BJ (cell line): ENCODE data around the gene SMARCC2. TPM values are rescaled to one million over a fixed set of nuclear protein-coding genes. Genes with fewer than 3 reads are reported as not detected.
A peak's percentile ranks its signal among the peaks of the same experiment; 100 is the strongest.

Experiments
- CTCF ChIA-PET: fragments of 350-600 bp; formaldehyde crosslinking; extraction: SDS; loops from one replicate; lab custom pipeline; 2021; ENCODE audit warnings: antibody characterized with exemption, inconsistent platforms; lab: Yijun Ruan, JAX
- POLR2A ChIA-PET: fragments of 300-600 bp; sonication (Branson Sonifier 250); formaldehyde crosslinking; extraction: SDS; loops from one replicate; lab custom pipeline; 2021; ENCODE audit warnings: antibody characterized with exemption; lab: Charles Lee
- DNase-seq: peaks from one replicate; pipeline ENCODE4 v3.0.0-alpha.2; 2011; ENCODE audit warnings: low read depth
- H3K27me3 ChIP-seq: 2 replicates; pipeline ENCODE4 v1.6.0; 2011; ENCODE audit warnings: low read length; ENCODE audit not compliant: control insufficient read depth, insufficient read depth
- H3K36me3 ChIP-seq: 2 replicates; pipeline ENCODE4 v1.5.1; 2011; ENCODE audit warnings: low read length; ENCODE audit not compliant: control insufficient read depth, insufficient read depth
- H3K4me3 ChIP-seq: 2 replicates; pipeline ENCODE4 v1.5.1; 2011; ENCODE audit warnings: low read depth, mild to moderate bottlenecking, control low read depth, low read length
- polyA plus RNA-seq: library from polyadenylated mRNA; depleted of rRNA; stranded (reverse); fragments of >200 nt; gene quantifications from 2 replicates; pipeline ENCODE4 v1.2.3, GENCODE V29; 2011
- TF ChIP-seq, protein P1 (sequence below): IDR thresholded peaks from 2 replicates; pipeline ENCODE4 v1.5.1; 2011; ENCODE audit warnings: low read depth, mild to moderate bottlenecking, control low read depth, inconsistent platforms, low read length, moderate library complexity; ENCODE audit not compliant: insufficient read depth

SMARCC2 gene
- polyA plus RNA-seq, 1 experiment = 60.7 TPM

DNA sequence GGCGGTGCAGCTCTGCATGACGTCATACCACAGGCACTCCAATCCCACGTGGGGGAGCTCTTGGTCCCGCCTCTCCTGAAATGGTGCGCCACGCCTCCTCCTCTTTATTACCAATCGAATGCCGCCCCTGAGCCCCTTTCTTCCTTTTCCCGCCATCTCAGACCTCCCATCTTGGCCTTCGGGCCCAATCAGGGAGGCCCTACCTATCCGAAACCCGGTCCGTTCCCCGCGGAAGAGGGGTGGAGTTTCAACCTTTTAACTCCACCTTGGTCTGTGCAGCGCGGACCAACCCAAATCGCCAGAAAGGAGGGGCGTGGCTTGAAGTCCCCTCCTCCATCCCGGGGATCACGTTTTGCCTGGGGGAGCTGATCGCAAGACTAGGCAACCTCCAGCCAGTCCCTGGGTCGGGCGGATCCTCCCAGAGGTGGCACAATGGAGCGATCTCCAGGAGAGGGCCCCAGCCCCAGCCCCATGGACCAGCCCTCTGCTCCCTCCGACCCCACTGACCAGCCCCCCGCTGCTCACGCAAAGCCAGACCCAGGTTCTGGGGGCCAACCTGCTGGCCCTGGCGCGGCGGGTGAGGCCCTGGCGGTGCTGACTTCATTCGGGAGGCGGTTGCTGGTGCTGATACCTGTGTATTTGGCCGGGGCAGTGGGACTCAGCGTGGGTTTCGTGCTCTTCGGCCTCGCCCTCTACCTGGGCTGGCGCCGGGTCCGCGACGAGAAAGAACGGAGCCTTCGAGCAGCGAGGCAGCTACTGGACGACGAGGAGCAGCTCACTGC, 61.2 kb downstream of the SMARCC2 start, which contains the start of gene ESYT1:
ESYT1 (plus strand) TSS at position 380 of the 782 bp plus-strand sequence; CDS start at position 433, 53 bp downstream.
- peak; percentile 99 for DNase-seq
- POLR2A ChIA-PET = interaction anchor here (0.5 to 1.0 kb wide), 6 partner anchors 9 to 220 kb away, joined by 3 to 11 read pairs (median 4); partner anchors contain the start of genes MYL6, PA2G4 and ZC3H10
- H3K36me3 ChIP-seq = peaks cover 18% of the 10 kb centered on the region
- CTCF ChIA-PET = interaction anchor here (0.6 to 5.4 kb wide), 13 partner anchors 9 to 130 kb away, joined by 3 to 70 read pairs (median 4); partner anchors contain the start of genes ANKRD52, MYL6, SMARCC2 and ZC3H10
- no peaks in the 10 kb centered on the region for H3K27me3 ChIP-seq
- H3K4me3 ChIP-seq = peak within 1 kb of the TSS; percentile 90
- TF ChIP-seq, protein P1, sequence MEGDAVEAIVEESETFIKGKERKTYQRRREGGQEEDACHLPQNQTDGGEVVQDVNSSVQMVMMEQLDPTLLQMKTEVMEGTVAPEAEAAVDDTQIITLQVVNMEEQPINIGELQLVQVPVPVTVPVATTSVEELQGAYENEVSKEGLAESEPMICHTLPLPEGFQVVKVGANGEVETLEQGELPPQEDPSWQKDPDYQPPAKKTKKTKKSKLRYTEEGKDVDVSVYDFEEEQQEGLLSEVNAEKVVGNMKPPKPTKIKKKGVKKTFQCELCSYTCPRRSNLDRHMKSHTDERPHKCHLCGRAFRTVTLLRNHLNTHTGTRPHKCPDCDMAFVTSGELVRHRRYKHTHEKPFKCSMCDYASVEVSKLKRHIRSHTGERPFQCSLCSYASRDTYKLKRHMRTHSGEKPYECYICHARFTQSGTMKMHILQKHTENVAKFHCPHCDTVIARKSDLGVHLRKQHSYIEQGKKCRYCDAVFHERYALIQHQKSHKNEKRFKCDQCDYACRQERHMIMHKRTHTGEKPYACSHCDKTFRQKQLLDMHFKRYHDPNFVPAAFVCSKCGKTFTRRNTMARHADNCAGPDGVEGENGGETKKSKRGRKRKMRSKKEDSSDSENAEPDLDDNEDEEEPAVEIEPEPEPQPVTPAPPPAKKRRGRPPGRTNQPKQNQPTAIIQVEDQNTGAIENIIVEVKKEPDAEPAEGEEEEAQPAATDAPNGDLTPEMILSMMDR = 0 out of 2 replicates have a peak, but pooled peaks have one; percentile 20

DNA sequence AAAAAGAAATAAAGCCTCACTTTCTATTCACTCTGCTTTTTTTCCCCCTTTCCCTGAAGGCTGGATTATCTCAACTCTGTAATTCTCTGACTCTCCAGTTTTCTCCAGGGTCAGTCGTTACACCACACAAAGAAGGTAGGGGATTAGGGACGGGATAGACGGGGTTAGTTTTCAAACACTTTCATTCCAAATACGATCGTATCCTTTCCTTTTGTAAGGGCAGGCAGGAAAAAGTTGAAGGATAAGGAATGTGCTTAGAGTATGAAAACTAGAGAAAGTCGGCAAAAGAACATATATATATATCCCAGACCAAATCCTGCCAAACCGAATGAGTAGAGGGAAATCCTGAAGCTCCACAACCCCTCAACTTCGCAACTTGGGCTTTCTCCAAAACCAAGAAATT, 61.8 kb downstream of the SMARCC2 start:
- DNase-seq = no peak
- H3K36me3 ChIP-seq = peaks cover 17% of the 10 kb centered on the region
- POLR2A ChIA-PET = interaction anchor here (0.5 to 1.0 kb wide), 5 partner anchors 9 to 220 kb away, joined by 3 to 11 read pairs (median 4); partner anchors contain the start of genes MYL6 and ZC3H10
- TF ChIP-seq, protein P1 = no peak
- H3K27me3 ChIP-seq = no peaks in the 10 kb centered on the region
- CTCF ChIA-PET = interaction anchor here (0.6 to 5.4 kb wide), 12 partner anchors 9 to 98 kb away, joined by 3 to 70 read pairs (median 4); partner anchors contain the start of genes MYL6, SMARCC2 and ZC3H10
- peak overlapping the region; percentile 31 for H3K4me3 ChIP-seq

DNA sequence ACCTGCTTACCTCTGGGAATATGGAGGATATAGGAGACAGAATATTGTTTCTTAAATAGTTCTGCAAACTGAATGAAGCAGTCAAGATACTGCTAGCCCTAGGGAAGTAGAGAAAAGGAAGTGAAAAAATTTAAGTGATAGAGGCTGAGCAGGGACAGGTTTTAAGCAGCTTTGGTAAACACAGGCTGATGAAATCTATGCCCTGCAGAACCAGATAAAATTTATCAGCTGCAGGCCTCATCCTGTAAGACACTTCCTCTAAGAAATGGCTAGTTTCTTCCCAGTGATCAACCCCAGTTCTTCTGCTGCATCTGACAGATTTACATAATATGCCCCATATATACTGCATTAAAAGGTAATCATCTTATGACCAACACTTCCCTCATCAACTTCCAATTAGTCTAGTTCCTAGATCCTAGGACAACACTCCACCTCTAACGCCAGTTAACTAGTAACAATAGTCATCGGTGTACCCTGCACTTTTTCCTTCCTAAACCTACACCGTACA, 62.5 kb downstream of the SMARCC2 start:
- CTCF ChIA-PET = interaction anchor here (0.7 to 5.4 kb wide), 19 partner anchors 9 to 388 kb away, joined by 3 to 70 read pairs (median 4); partner anchors contain the start of genes ANKRD52, MYL6, RNF41 and RPL41
- DNase-seq = no peak
- H3K4me3 ChIP-seq = no peak overlapping the region
- no peaks in the 10 kb centered on the region for H3K27me3 ChIP-seq
- TF ChIP-seq, protein P1 = no peak
- peaks cover 11% of the 10 kb centered on the region for H3K36me3 ChIP-seq
- POLR2A ChIA-PET = no interaction called here

DNA sequence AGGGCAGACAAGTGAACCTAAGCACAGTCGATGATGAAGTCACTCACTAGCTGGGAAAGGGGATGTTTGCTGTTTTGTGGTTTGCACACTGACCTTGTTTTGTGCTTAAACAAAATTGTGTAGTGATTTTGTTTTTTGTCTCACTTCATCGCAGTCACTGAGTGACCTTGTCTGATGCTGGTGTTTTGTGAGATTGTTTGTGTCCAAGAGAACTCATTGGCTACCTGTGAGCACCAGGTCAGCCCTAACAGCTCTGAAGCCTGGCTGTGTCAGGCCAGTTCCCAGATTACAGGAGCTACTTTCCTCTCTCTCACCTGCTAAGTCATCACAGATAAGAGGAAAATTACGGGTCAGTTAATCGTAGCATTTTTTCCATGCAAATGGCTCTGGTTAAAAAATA, 65.2 kb downstream of the SMARCC2 start:
- ChIA-PET CTCF (interaction anchor here (0.9 to 2.0 kb wide), 8 partner anchors 28 to 132 kb away, joined by 3 to 24 read pairs (median 4); partner anchors contain the start of genes MYL6B, RNF41 and SMARCC2), POLR2A (interaction anchor here (0.5 kb wide), 1 partner anchor 39 kb away, joined by 4 read pairs; no protein-coding TSS in a partner anchor)
- DNase-seq = no peak
- Histone ChIP-seq H3K4me3 (no peak overlapping the region), H3K36me3 (peaks cover 8% of the 10 kb centered on the region), H3K27me3 (no peaks in the 10 kb centered on the region)
- TF ChIP-seq, protein P1 = no peak

DNA sequence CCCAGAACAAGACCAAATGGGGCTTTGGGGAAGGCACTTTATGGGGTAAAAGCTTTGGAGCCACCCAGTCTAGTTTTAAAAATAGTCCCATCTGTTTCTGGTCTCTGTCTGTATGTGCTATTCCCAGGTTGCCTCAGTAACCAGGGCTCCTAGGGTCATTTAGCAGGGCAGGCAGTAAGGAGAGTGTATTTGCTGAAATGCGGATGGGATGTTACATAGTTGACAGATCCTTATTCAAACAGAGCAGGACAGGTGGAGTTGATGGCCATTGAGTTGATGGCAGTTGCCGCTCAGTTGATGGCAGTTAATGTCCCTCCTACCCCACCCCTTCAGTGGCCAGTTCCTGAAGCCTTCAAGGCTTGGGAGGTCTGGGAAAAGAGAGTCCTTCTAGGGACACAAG, 66.6 kb downstream of the SMARCC2 start:
- Histone ChIP-seq H3K4me3 (no peak overlapping the region), H3K27me3 (no peaks in the 10 kb centered on the region), H3K36me3 (peaks cover 10% of the 10 kb centered on the region)
- ChIA-PET CTCF (interaction anchor here (6.8 kb wide), 1 partner anchor 67 kb away, joined by 134 read pairs; the partner anchor contains the start of gene SMARCC2), POLR2A (no interaction called here)
- TF ChIP-seq, protein P1 = no peak
- DNase-seq = no peak
